KMS-11 (cell line): ENCODE measurements around the gene ELAC1.

Source experiments
- H2AFZ ChIP-seq: fragments of 200-600 bp; sonication (generic); 2 replicates; pipeline ENCODE4 v1.6.1; 2016; ENCODE audit warnings: antibody characterized with exemption, mixed run types, low read depth
- H3K27ac ChIP-seq: fragments of 200-600 bp; sonication (generic); 2 replicates; pipeline ENCODE4 v1.6.1; 2016; ENCODE audit warnings: mild to moderate bottlenecking, mixed run types
- H3K27me3 ChIP-seq: fragments of 200-600 bp; sonication (generic); 2 replicates; pipeline ENCODE4 v1.6.1; 2017; ENCODE audit warnings: mild to moderate bottlenecking, low read depth, mixed run types, moderate library complexity; ENCODE audit not compliant: insufficient read depth
- H3K36me3 ChIP-seq: fragments of 200-600 bp; sonication (generic); 2 replicates; pipeline ENCODE4 v1.6.1; 2017; ENCODE audit warnings: mild to moderate bottlenecking, mixed run types; ENCODE audit not compliant: insufficient read depth
- H3K4me1 ChIP-seq: fragments of 200-600 bp; sonication (generic); 2 replicates; pipeline ENCODE4 v1.6.1; 2016; ENCODE audit warnings: mild to moderate bottlenecking, low read depth, mixed run types; ENCODE audit not compliant: poor library complexity, severe bottlenecking
- H3K4me2 ChIP-seq: fragments of 200-600 bp; sonication (generic); 2 replicates; pipeline ENCODE4 v1.7.0; 2016; ENCODE audit warnings: mild to moderate bottlenecking, mixed run types
- H3K4me3 ChIP-seq: fragments of 200-600 bp; sonication (generic); IDR thresholded peaks from 2 replicates; pipeline ENCODE4 v1.6.1; 2017; ENCODE audit warnings: low read depth, low read length, mixed read lengths; ENCODE audit not compliant: insufficient read depth
- H3K79me2 ChIP-seq: fragments of 200-600 bp; sonication (generic); 2 replicates; pipeline ENCODE4 v1.6.1; 2016; ENCODE audit warnings: low read depth, mixed run types; ENCODE audit not compliant: insufficient read depth
- H3K9ac ChIP-seq: fragments of 200-600 bp; sonication (generic); 2 replicates; pipeline ENCODE4 v1.6.1; 2016; ENCODE audit warnings: mild to moderate bottlenecking, mixed run types
- H4K20me1 ChIP-seq: fragments of 200-600 bp; sonication (generic); 2 replicates; pipeline ENCODE4 v1.6.1; 2016; ENCODE audit warnings: mild to moderate bottlenecking, mixed run types; ENCODE audit not compliant: insufficient read depth
- TF ChIP-seq, protein P1 (sequence below): fragments of 200-600 bp; sonication (generic); conservative IDR thresholded peaks from 2 replicates; pipeline ENCODE4 v1.6.1; 2017; ENCODE audit warnings: low read depth, mild to moderate bottlenecking, antibody characterized with exemption, low read length, moderate library complexity, mixed read lengths

The ELAC1 gene

DNA sequence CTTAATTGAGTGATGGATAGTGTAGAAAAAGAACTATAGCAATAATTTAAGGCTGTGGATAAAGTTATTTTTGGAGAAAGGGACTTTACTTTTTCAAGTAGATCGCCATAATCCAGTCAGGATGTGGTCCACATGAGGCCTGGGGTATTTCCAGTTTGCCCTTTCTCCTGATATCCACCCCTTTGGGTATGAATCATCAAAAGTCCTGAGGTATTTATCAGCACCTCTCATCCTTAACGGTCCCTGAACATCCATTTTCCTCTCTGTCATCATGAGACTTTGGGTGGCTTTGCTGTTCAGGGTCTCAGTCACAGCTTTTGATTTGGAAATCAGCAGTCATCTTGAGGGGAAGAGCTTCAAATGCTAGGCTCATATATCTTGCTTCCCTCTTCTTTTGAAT, 39.3 kb upstream of the ELAC1 start:
- no peaks in the 10 kb centered on the region for H3K79me2 ChIP-seq
- no peaks in the 10 kb centered on the region for H3K27me3 ChIP-seq
- no peak overlapping the region for H3K4me2 ChIP-seq
- no peak overlapping the region for H3K4me3 ChIP-seq
- peaks cover 14% of the 10 kb centered on the region; the same call in 1 of the 2 replicates for H3K36me3 ChIP-seq
- H3K27ac ChIP-seq = no peak overlapping the region
- no peak overlapping the region for H2AFZ ChIP-seq
- no peaks in the 10 kb centered on the region for H3K4me1 ChIP-seq
- no peak overlapping the region for H3K9ac ChIP-seq
- TF ChIP-seq, protein P1, sequence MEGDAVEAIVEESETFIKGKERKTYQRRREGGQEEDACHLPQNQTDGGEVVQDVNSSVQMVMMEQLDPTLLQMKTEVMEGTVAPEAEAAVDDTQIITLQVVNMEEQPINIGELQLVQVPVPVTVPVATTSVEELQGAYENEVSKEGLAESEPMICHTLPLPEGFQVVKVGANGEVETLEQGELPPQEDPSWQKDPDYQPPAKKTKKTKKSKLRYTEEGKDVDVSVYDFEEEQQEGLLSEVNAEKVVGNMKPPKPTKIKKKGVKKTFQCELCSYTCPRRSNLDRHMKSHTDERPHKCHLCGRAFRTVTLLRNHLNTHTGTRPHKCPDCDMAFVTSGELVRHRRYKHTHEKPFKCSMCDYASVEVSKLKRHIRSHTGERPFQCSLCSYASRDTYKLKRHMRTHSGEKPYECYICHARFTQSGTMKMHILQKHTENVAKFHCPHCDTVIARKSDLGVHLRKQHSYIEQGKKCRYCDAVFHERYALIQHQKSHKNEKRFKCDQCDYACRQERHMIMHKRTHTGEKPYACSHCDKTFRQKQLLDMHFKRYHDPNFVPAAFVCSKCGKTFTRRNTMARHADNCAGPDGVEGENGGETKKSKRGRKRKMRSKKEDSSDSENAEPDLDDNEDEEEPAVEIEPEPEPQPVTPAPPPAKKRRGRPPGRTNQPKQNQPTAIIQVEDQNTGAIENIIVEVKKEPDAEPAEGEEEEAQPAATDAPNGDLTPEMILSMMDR = no peak
- no peaks in the 10 kb centered on the region for H4K20me1 ChIP-seq

DNA sequence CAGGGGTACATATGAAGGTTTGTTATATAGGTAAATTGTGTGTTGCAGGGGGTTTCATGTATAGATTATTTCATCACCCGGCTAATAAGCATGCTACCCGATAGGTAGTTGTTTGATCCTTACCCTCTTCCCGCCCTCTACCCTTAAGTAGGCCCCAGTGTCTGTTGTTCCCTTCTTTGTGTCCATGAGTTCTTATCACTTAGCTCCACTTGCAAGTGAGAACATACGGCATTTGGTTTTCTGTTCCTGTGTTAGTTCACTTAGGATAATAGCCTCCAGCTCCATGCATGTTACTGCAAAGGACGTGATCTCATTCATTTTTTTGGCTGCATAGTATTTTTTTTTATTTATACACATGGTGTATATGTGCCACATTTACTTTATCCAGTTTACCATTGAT, 34.2 kb upstream of the ELAC1 start:
- H2AFZ ChIP-seq = no peak overlapping the region
- no peak overlapping the region for H3K9ac ChIP-seq
- no peaks in the 10 kb centered on the region for H3K79me2 ChIP-seq
- H3K27me3 ChIP-seq = no peaks in the 10 kb centered on the region
- TF ChIP-seq, protein P1 = no peak
- no peaks in the 10 kb centered on the region for H4K20me1 ChIP-seq
- no peaks in the 10 kb centered on the region for H3K4me1 ChIP-seq
- no peak overlapping the region for H3K4me3 ChIP-seq
- no peak overlapping the region for H3K4me2 ChIP-seq
- H3K36me3 ChIP-seq = peaks cover 4% of the 10 kb centered on the region; the same call in 1 of the 2 replicates
- no peak overlapping the region for H3K27ac ChIP-seq

DNA sequence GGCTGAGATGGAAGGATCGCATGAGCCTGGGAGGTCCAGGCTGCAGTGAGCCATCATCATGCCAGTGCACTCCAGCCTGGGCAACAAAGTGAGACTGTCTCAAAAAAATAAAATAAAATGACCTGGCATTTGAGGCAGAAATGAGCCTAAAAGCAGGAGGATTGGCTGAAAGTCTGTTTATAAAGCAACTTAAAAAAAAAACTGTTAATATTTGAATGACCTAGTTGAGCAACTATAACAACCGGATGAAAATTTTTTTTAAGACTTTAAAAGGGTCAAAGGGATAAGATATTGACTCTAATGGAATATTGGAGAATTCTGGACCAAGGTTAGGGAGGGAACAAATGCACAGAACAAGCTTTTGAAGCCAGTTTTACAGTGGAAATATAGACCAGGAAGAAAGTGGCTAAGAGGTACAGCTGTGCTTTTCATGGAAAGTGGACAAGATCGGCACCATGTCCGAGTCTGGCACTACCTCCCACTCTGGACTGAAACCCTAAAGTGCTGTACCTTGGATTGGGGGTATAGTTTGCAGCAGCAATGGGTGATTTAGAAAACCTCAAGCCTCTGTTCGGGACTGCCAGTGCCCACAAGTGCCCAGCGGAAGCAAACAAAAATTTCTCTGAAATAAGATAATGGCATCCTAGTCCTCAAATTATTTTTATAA, 33.2 kb upstream of the ELAC1 start:
- Histone ChIP-seq H3K9ac (no peak overlapping the region), H3K4me3 (no peak overlapping the region), H2AFZ (no peak overlapping the region), H3K27ac (no peak overlapping the region), H3K79me2 (no peaks in the 10 kb centered on the region), H4K20me1 (no peaks in the 10 kb centered on the region), H3K4me1 (no peaks in the 10 kb centered on the region), H3K36me3 (peaks cover 4% of the 10 kb centered on the region; the same call in 1 of the 2 replicates), H3K27me3 (no peaks in the 10 kb centered on the region), H3K4me2 (no peak overlapping the region)
- TF ChIP-seq, protein P1 = no peak

DNA sequence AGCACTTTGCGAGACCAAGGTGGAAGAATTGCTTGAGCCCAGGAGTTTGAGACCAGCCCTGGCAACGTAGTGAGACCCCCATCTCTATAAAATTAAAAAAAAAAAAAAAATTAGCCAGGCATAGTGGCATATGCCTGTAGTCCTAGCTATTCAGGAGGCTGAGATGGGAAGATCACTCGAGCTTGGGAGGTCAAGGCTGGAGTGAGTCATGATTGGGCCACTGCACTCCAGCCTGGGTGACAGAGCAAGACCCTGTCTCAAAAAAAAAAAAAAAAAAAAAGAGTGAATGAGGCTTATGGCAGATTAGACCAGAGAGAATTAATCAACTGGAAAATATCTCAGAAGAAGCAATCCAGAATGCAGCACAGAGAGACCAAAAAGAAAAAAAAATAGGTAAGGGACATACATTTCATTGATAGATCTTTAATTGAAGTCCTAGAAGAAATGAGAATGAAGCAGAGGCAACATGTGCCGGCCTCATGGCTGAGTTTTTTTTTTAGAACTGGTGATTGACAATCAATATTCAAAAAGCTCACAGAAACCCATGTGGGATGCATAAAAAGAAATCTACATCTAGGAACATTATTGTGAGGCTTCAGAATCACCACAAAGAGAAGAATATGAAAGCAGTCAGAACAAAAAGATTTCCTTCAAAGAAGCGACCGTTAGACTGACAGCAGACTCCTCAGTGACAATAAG, 32.2 kb upstream of the ELAC1 start:
- Histone ChIP-seq H3K4me1 (no peaks in the 10 kb centered on the region), H3K36me3 (0 out of 2 replicates have a peak, but pooled peaks cover 4% of the 10 kb centered on the region), H3K27ac (no peak overlapping the region), H3K9ac (no peak overlapping the region), H4K20me1 (no peaks in the 10 kb centered on the region), H3K4me2 (no peak overlapping the region), H3K79me2 (no peaks in the 10 kb centered on the region), H3K27me3 (no peaks in the 10 kb centered on the region), H2AFZ (no peak overlapping the region), H3K4me3 (no peak overlapping the region)
- TF ChIP-seq, protein P1 = no peak
